Left lung (tissue), 10 donors: ENCODE data around the gene CHMP3. TPM values are rescaled to one million over a fixed set of nuclear protein-coding genes. Genes with fewer than 3 reads are reported as not detected.
"Not testable (repeated sequence)": the region's sequence is repeated elsewhere in the genome, so short reads cannot be mapped to it uniquely, and the experiment has no call there.

Source experiments
- ATAC-seq: fragments of 200-7000 bp; cut with Tn5 transposase; one replicate; pipeline ENCODE4 v1.9.1; 2020; ENCODE audit warnings: moderate library complexity
- DNase-seq, 4 donors: peaks; one replicate each; pipeline ENCODE4 v3.0.0-alpha.2; 2013 to 2020
- H3K27ac ChIP-seq, 2 donors: fragments of 200-600 bp; sonication (generic) in 1 of 2; one replicate each; pipeline versions ENCODE4 v1.5.0 to v1.8.0; 2020 to 2021
- H3K27me3 ChIP-seq, 2 donors: fragments of 200-600 bp; sonication (generic) in 1 of 2; one replicate each; pipeline versions ENCODE4 v1.5.0 to v1.8.0; 2020 to 2021
- H3K36me3 ChIP-seq, 2 donors: fragments of 200-600 bp; sonication (generic) in 1 of 2; one replicate each; pipeline versions ENCODE4 v1.5.0 to v1.8.0; 2020 to 2021
- H3K4me1 ChIP-seq, 2 donors: fragments of 200-600 bp; one replicate each; pipeline ENCODE4 v1.8.0; 2021
- H3K4me3 ChIP-seq, 2 donors: fragments of 200-600 bp; sonication (generic) in 1 of 2; one replicate each; pipeline versions ENCODE4 v1.5.0 to v1.8.0; 2020 to 2021; ENCODE audit warnings: mild to moderate bottlenecking in 1 of 2
- H3K9me3 ChIP-seq, 2 donors: fragments of 200-600 bp; sonication (generic) in 1 of 2; one replicate each; pipeline versions ENCODE4 v1.5.0 to v1.8.0; 2020 to 2021
- CTCF ChIP-seq, 2 donors: fragments of 200-600 bp; sonication (generic) in 1 of 2; IDR thresholded peaks; one replicate each; pipeline versions ENCODE4 v1.5.0 to v1.8.0; 2021; ENCODE audit warnings: antibody characterized with exemption in 2 of 2
- intact Hi-C, 2 donors: fragments of 100-400 bp; cut with DNase I; formaldehyde crosslinking; loops; one replicate each; pipeline versions ENCODE4 v1.11.2 to v1.14.2; 2022
- polyA plus RNA-seq, 6 donors: library from polyadenylated mRNA; unstranded; fragments of 120-200 nt; gene quantifications; one replicate each; pipeline ENCODE4 v1.2.1, GENCODE V29; 2013; ENCODE audit not compliant: insufficient read length in 6 of 6
- total RNA-seq, 2 donors: library from RNA; stranded (reverse); fragmentation: NEBNext Ultra II Directional; extraction: Animal tissue kit (Norgen Biotek cat#: 25700); gene quantifications; one replicate each; pipeline ENCODE4 v1.2.1, GENCODE V29; 2021
- donor health status: DM: no; HTN: yes; CAD: no.
- donor health status: DM: no; HTN: no; CAD: no.

CHMP3 gene
- total and polyA plus RNA-seq, 8 donors = 117 to 159 (median 147) TPM

GRCh38 chr2:86598966-86599365 is 35.7 kb upstream of the CHMP3 start:
- H3K27ac ChIP-seq = no peak overlapping the region
- ATAC-seq (no peak), DNase-seq (no peak)
- TF ChIP-seq CTCF (IDR thresholded peaks at IDR 0.05) = no peak
- no peak overlapping the region for H3K4me3 ChIP-seq
- no peaks in the 10 kb centered on the region for H3K9me3 ChIP-seq
- H3K4me1 ChIP-seq = no peaks in the 10 kb centered on the region
- peaks cover 0 to 12% of the 10 kb centered on the region in 2 donors for H3K36me3 ChIP-seq
- H3K27me3 ChIP-seq = no peaks in the 10 kb centered on the region
- intact Hi-C loops = no loop called here

GRCh38 chr2:86596118-86596517 is 32.9 kb upstream of the CHMP3 start:
- no peak overlapping the region for H3K27ac ChIP-seq
- no peak overlapping the region for H3K4me3 ChIP-seq
- intact Hi-C loops = no loop called here
- no peaks in the 10 kb centered on the region for H3K4me1 ChIP-seq
- TF ChIP-seq CTCF (IDR thresholded peaks at IDR 0.05) = no peak
- no peaks in the 10 kb centered on the region for H3K36me3 ChIP-seq
- H3K9me3 ChIP-seq = no peaks in the 10 kb centered on the region
- H3K27me3 ChIP-seq = no peaks in the 10 kb centered on the region
- DNase-seq = no peak
- ATAC-seq = no peak

GRCh38 chr2:86593266-86593665 is 30.0 kb upstream of the CHMP3 start:
- Histone ChIP-seq H3K36me3 (no peaks in the 10 kb centered on the region), H3K27me3 (no peaks in the 10 kb centered on the region), H3K4me1 (no peaks in the 10 kb centered on the region), H3K9me3 (no peaks in the 10 kb centered on the region), H3K4me3 (no peak overlapping the region), H3K27ac (no peak overlapping the region)
- no peak for TF ChIP-seq CTCF (IDR thresholded peaks at IDR 0.05)
- DNase-seq (no peak), ATAC-seq (no peak)
- intact Hi-C loops = no loop called here

GRCh38 chr2:86592547-86593230 is 29.4 kb upstream of the CHMP3 start:
- no peak for TF ChIP-seq CTCF (IDR thresholded peaks at IDR 0.05)
- no peaks in the 10 kb centered on the region for H3K27me3 ChIP-seq
- H3K27ac ChIP-seq = no peak overlapping the region
- no peaks in the 10 kb centered on the region for H3K36me3 ChIP-seq
- intact Hi-C loops = no loop called here
- DNase-seq (no peak), ATAC-seq (no peak)
- no peak overlapping the region for H3K4me3 ChIP-seq
- no peaks in the 10 kb centered on the region for H3K4me1 ChIP-seq
- H3K9me3 ChIP-seq = no peaks in the 10 kb centered on the region

- H3K4me1 ChIP-seq, H3K36me3 ChIP-seq, H3K27ac ChIP-seq, H3K9me3 ChIP-seq, intact Hi-C loops, H3K27me3 ChIP-seq, DNase-seq, H3K4me3 ChIP-seq, ATAC-seq: not testable (repeated sequence)
Measured at GRCh38 chr2:86589701-86590100, 26.5 kb upstream of the CHMP3 start.
